Stimulated activated CD8-positive, alpha-beta memory T cell treated with anti-CD3 and anti-CD28 coated beads, Interleukin-7, amount 100 ng/mL, for 24 hours (primary cell): ENCODE data around the gene THSD4.
"Not testable (repeated sequence)": the region's sequence is repeated elsewhere in the genome, so short reads cannot be mapped to it uniquely, and the experiment has no call there.

Experiments used
- DNase-seq: peaks from one replicate; pipeline ENCODE4 v3.0.0-alpha.2; 2020; ENCODE audit warnings: low read depth

Gene THSD4

DNA sequence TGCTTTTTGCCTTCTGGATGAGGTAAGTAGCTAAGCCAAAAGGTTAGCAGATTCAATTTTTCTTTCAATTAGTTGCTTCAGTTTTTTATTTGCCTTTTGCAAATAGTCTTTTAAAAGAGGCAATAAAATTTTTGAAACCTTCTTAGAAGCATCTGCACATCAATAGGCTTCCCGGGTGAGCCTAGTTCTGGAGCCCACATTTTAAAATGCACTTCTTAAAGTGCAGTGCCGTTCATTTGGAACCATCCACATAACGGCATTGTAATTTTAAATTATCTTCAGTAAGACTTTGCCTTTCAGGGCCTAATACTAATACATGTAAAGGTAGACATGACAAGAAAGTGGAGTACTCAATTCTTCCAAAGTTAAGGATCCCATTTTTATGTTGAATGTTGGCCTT is 269.2 kb downstream of the THSD4 start:
- no peak for DNase-seq

- no peak for DNase-seq
Measured at GRCh38 chr15:71385026-71385425, 269.8 kb downstream of the THSD4 start.

DNA sequence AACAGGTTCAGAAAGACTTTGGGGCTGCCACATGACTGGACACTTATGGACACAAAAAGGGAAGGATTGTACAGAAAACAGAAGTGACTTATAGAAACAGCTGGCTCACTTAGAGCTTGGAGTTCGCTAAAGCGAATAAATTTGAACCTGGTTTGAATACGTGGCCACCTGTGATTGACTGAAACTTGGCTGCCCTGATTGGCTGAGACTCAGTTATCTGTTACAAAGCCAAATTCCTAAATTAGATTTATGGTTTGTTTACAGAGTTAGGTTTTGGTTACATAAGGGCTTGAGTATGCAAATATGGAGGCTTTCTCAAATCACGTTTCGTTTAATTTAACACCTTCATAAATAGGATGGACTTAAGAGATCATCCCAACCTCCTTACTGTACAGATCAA is 270.2 kb downstream of the THSD4 start:
- DNase-seq, result no peak

- no peak for DNase-seq
Measured at GRCh38 chr15:71386005-71386404, 270.7 kb downstream of the THSD4 start.

DNA sequence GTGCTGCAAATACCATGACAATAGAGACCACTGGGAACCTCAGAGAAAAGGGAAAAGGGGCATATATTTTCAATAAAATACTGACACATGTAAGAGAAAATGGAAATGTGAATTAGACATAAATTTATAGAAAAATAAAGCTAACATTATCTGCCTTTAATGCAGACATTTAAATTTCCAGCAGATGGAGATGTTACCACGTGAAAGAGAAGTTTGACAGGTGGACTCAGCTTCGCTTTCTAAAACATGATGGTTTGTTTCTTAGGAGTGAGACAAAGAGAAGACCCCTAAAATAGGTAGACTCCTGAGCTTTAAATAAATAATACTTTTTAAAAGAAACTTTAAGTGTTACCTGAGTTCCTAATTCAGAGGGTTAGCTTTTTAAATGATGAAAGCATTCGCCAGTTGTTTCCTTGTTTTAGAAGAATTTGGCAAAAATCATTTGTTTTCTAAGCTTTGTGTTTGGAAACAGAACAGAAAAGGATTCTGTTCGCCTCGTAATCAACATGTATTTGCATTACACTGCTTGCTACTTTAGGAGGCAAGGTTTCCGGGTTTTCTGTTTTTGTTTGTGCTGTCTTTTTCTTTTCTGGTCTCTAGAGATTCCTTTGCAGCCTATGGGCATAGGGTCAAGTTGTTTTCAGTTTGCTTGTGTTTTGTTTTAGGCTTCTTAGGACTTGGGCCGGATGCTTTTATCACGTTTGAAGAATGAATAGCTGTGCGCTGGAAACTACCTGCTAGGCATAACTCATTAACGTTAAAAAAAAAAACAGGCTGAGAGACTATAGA is 271.4 kb downstream of the THSD4 start:
- no peak for DNase-seq

GRCh38 chr15:71387810-71388209 is 272.5 kb downstream of the THSD4 start:
- DNase-seq, result no peak

DNA sequence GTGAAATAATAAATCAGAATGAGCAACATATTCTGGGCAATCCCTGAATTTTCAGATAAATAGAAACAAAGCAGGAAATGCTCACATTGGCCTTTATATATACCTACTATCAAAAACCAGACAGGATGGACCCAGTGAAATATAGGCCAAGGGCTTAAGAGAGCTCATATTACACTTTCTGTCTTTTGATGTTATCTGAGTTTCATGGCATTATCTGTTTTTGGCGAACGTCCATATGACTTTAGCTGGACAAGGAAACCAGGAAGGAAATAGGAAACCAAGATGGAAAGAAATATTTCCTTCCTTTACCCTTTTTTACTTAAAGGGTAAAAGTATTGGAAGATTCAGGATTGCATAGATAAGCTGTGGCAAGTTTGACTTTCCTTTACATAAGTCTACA is 274.8 kb downstream of the THSD4 start:
- DNase-seq, result no peak

DNA sequence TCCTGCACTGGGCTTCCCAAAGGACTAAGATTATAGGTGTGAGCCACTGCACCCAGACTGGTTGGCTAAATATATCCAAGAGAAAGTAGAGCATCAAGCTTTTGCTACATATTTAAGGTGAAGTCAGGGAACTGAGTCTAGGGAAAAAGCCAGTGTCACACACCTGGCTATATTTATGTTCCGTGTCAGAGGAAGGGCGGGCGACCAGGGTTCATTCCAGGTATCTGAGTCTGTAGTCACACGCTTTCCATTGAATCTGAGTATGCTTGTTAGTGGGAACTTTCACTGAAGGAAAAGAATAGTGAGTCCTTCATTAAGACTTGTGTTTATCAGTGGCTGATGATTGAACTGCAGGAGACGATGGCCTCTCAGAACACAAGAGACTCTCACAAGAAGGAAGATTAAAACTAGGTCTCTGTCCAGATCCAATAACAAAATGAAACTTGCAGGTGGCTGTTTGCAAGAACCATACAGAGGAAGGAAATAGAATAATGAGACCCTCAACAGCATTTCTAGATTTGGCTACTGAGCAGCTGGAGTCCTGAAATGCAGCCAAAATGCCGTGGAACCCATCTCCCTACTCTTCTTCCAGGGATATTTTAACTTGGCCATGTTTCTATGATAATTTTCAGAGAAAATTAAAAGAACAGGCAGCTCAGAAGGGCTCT is 276.3 kb downstream of the THSD4 start:
- DNase-seq, result no peak

DNA sequence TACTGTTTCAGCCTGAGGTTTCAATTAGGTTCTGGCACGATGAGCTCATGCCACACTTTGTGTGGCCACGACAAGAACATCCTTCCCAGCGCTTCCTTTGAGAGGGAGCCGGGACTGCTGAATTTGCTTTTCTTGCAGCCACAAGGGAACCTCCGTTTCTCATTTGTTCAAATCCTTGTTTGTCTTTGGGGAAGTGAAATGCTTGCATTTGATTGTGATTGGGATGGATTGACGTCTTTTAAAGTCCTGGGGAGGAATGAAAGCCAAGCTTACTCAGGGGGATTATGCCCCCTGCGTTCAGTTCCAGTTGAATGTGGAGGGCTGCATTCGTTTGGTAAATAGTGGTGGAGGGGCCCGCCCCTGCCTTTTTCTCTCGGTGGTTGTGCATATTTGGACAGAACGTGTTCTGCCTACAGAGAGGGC is 277.6 kb downstream of the THSD4 start:
- no peak for DNase-seq

DNA sequence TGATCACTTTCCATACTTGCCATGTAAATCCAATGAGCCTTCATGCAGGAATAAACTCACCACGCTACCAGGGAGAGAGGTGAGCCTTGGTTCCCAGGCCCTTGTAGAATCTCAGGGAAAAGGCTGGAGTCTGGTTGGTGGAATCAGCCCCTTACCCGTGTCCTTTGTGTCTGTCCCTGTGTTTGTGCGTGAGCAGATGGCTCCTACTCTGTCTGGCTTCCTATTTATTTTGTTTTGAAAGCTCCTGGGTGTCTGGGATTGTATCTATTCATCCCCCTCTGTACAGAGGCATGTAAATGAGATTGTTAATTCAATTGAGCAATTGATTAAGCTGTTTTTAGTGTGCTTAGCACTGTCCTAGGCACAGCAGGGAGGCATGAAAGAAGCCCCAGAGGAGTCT is 278.1 kb downstream of the THSD4 start:
- no peak for DNase-seq

DNA sequence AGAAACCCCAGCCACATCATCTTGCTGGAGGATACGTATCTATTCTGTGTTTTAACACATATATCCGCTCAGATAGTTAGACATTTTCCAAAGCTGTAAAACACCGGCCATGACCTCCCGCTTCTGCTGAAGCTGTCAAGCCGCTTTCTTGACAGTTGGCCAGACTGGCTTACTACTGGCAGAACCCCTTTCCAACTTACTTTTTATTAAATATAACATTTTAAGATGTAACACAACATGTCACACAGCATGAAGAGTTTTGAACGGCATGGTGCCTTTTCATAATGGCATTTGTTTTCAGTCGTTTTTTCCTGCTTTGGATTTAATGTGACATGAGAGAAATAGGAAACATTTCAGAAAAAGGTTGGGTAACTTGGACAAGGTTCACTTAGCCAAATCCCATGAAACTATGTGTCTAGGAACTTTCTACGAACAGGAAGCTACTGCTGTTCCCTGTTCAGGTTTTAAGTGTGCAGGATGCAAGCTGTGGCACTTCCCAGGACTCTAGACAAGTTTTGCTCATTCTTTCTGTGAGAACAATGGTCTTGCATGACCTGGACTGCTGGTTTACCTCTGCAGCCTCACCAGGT is 281.4 kb downstream of the THSD4 start:
- DNase-seq, result no peak

- DNase-seq, result no peak
Measured at GRCh38 chr15:71397377-71397776, 282.1 kb downstream of the THSD4 start.

DNA sequence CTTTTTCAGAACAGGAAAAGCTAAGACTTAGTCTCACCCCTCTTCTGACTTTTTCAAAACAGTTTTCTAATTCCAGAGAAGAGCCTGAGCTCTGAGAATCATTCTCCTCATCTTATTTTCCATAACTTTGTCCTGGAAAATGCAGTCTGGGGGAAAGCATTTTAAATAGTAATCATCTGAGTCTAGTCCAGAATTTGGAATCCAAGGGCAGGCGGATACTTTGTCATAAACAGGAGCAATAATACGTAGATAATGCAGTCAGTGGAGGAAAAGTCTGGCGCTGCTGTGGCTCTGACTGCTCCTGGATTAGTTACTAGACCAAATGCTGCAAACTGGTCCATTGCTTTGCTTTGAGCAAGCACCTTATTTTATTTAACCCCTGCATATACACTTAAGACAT is 285.0 kb downstream of the THSD4 start:
- no peak for DNase-seq

DNA sequence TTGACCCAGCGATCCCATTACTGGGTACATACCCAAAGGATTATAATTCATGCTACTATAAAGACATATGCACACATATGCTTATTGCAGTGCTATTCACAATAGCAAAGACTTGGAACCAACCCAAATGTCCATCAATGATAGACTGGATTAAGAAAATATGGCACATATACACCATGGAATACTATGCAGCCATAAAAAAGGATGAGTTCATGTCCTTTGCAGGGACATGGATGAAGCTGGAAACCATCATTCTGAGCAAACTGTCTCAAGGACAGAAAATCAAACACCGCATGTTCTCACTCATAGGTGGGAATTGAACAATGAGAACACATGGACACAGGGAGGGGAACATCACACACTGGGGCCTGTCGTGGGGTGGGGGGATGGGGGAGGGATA is 286.5 kb downstream of the THSD4 start:
- not testable (repeated sequence) for DNase-seq

- DNase-seq, result no peak
Measured at GRCh38 chr15:71409541-71409940, 294.3 kb downstream of the THSD4 start.

DNA sequence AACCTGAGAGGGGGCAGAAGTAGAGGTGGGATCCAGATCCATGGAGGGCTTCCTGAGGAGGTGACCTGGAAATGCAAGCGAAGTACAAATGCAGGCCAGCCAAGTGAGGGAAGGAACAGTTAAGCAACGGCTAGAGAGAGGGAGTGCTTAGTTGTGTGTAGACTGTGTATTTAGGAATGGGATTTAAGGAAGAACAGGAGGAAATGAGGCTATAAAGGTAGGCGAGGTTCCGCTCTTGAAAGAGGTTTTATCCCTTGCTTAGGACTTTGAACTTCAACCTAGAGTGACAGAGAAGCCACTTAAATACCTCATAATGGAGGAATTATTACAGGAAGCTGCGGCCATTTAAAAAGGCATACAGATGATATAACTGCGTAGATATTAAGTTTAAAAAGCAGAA is 295.1 kb downstream of the THSD4 start:
- DNase-seq, result no peak

- DNase-seq, result no peak
Measured at GRCh38 chr15:71411538-71412482, 296.5 kb downstream of the THSD4 start.

DNA sequence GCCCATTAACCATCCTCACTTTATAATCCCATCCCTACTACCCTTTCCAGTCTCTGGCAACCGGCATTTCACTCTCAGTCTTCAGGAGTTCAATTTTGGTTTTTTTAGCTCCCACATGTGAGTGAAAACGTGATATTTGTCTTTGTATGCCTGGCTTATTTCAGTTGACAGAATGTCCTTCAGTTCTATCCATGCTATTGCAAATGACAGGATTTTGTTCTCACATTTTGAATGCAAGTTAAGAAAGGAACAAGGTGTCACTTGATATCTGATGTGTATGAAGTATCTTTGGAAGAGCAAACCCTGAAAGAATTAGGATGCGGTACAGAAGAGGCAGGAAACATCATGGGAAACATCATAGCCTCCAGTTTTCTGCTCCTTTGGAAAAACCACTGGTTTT is 298.1 kb downstream of the THSD4 start:
- no peak for DNase-seq

- DNase-seq, result no peak
Measured at GRCh38 chr15:71414853-71415252, 299.6 kb downstream of the THSD4 start.

DNA sequence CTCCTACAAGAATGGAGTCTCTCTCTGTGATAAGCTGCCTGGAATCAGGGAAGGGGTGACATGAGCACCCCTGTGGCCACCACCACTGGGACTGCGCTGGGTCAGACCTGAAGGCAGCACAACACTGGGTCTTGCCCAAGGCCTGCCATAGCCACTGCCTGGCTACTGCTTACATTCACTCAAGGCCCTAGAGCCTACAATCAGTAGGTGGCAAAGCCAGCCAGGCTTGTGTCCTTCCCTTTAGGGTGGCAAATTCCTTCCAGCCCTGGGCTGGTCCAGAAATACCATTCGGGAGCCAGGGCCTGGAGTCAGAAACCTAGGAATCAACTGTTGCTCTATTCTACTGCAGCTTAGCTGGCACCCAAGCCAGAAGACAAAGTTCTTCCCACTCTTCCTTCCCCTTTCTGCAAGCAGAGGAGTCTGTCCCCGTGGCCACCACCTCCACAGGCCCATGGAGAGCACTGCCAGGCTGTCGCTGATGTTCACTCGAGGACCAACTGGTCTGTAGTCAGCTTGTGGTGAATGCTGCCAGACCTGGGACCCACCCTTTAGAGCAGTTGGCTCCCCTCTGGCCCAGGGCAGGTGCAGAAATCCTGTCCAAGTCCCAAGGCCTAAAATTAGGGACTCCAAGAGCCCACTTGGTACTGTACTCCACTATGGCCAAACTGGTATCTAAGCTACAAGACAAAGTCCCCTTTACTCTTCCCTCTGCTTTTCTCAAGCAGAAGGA is 307.4 kb downstream of the THSD4 start:
- no peak for DNase-seq

DNA sequence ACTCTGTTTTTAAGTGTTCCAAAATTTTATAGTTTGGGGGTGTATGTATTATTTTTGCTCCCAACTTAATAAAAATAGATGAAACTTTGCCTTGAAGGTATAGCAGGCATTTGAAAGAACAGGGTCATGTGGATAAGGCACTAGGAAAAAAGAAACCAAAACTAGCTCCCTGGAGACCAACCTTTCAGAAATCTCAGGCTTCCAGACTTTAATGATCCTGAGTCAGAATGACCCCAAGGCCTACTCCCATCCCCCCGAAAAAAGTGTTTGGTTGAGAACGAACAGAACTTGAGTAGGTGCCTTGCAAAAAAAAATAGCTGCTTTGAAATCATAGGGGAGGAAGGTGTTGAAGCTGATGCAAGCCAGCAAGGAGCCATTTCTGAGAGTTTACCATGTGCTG is 309.5 kb downstream of the THSD4 start:
- no peak for DNase-seq

DNA sequence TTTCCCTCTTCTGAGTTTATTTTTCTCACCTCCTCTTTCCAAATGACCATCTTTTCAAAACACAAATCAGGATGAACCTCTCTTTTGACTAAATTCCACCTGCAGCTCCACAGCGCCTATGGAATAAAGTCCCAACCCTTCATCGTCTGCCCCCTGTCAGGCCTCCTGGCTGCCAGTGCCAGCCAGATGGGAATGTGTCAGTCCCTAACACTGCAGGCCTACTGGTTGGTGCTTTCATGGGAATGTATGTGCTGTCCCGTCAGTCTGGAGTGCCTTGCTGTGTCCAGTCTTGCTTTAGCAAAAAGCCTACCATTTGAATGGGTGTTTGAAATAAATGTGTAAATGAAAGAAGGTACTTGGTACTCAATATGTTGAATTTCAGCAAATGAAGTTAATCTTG is 310.1 kb downstream of the THSD4 start:
- no peak for DNase-seq
